Measurements from ENCODE around the gene ZNF423. TPM values are rescaled to one million over a fixed set of nuclear protein-coding genes. Genes with fewer than 3 reads are reported as not detected.

ZNF423 gene
- total RNA-seq, 1 donor from 2014 or later = 0.05 TPM

- intact Hi-C loops (cut with micrococcal nuclease) = no loop called here
Observed at GRCh38 chr16:49499869-49500610, 355.9 kb downstream of the ZNF423 start.

GRCh38 chr16:49499414-49499785 is 356.5 kb downstream of the ZNF423 start:
- intact Hi-C loops (cut with micrococcal nuclease) = no loop called here

GRCh38 chr16:49498666-49499413 is 357.1 kb downstream of the ZNF423 start:
- intact Hi-C loops (cut with micrococcal nuclease) = no loop called here

DNA sequence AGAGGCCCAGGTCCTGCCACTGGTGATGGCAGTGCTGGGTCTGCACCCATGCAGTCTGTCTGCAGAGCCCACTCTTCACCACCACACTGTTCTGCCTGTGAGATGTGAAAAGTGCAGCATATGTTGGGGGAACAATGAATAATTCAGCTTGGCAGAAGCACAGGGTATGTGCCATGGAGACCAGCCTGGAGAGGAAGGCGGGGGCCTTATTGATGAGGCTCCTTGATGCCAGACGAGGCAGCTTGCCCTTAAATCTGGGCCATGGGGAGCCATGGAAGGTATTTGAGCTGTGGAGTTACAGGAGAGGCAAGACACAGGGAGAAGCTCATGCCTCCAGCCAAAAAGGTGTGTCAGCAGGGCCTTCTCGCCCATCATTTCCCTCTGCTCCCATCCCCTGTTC is 357.6 kb downstream of the ZNF423 start:
- intact Hi-C loops (cut with micrococcal nuclease) = no loop called here

DNA sequence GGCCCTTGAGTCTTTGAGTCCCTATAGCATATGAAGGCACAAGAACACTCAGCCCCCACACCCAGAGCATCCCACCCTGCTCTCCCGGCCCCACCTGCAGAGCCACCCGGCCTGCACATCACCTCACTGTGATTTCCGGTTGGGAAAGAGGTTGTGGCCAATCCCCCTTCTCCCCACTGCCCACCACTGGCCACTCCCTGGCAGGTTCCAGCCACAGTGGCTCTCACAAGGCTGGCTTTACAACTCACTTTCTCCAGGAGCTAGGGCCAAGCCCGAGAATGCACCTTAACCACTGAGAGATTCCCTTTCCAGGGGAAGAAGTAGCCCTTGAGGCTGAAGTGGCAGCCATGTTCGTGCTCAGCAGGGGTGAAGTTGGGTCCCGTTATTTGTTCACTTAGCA is 358.4 kb downstream of the ZNF423 start:
- intact Hi-C loops (cut with micrococcal nuclease) = no loop called here

DNA sequence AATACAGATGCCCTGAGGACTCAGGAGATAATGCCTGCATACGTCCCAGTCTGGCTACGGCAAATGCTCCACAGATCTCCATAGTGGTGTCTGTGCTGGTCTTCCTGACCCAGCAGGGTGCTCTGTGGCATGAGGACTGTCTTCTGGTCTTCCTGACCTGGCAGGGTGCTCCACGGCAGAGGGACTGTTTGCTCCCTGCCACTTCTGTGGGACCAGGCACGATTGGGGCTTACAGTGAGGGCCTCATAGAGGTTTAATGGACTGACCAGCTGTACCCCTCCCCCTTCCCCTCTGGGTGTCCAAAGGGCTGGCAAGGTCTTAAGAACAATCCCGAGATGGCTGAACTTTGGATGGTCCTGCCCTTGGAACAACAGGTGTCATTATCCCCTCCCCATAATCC is 359.3 kb downstream of the ZNF423 start:
- intact Hi-C loops (cut with micrococcal nuclease) = no loop called here

- intact Hi-C loops (cut with micrococcal nuclease) = no loop called here
Observed at GRCh38 chr16:49495596-49496355, 360.1 kb downstream of the ZNF423 start.

DNA sequence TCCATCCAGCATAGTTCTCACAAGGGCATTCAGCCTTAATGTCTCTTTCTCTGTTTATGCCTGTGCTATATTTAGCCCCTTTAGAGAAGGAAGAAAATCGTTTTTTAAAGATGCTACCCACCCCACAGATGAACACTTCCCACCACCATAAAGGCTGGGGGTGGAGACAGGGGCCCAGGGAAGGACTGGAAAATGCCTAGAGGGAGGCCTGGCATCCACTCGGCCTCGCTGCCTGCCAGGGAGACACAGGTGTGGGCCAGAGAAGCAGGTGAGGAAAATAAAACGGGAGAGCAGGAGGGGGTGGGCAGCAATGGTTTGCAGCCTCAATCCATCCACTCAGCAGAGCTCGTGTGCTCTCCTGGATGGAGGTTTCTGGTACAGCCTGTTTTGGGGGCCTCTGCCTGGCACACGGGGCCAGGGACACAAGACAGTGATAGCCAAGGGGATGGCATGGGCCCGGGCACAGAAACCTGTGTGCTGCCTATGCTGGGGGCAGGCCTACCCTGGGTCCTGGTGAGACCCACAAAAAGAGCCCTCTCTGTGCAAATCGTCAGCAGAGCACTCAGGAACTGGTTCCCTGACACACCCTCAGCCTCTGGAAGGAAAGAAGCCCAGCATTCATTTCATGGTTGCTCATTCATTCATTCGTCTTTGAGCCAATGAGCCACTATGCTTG is 360.9 kb downstream of the ZNF423 start:
- intact Hi-C loops (cut with micrococcal nuclease) = no loop called here

DNA sequence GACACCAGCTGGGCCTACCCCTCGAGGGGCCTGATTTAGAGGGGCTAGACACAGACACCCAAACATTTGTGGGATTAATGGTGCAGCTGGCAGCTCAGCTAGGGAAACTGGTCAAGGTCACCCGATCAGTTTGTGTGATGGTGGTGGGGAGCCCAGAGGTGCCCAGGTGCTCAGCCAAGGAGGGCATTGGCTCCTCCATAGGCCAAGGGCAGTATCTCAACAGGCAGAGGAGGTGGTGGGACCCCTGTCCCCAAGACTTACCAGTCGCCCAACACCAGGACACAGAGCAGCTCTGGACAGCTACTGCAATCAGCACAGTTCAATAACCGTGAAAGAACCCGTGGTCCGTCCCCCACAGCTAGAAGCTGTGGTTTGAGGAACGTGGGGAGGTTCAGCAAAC is 361.4 kb downstream of the ZNF423 start:
- intact Hi-C loops (cut with micrococcal nuclease) = no loop called here

DNA sequence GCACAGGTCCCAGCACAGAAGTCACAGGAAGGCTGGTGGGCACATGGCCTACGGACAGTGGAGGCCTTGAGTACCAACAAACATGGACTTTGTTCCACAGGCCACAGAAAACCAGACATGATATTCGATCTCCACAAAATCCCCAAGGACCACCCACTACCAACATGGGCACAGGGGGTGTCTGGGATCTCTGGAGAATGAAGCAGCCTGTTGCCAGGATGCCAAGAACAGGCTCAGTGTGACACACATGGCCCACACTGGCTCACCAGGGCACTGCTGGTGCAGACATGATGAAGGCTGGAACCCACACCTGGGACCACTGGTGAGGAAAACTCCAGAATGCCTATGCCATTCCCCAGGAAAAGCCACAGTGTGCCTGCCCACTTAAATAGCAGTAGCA is 362.1 kb downstream of the ZNF423 start:
- intact Hi-C loops (cut with micrococcal nuclease) = no loop called here

DNA sequence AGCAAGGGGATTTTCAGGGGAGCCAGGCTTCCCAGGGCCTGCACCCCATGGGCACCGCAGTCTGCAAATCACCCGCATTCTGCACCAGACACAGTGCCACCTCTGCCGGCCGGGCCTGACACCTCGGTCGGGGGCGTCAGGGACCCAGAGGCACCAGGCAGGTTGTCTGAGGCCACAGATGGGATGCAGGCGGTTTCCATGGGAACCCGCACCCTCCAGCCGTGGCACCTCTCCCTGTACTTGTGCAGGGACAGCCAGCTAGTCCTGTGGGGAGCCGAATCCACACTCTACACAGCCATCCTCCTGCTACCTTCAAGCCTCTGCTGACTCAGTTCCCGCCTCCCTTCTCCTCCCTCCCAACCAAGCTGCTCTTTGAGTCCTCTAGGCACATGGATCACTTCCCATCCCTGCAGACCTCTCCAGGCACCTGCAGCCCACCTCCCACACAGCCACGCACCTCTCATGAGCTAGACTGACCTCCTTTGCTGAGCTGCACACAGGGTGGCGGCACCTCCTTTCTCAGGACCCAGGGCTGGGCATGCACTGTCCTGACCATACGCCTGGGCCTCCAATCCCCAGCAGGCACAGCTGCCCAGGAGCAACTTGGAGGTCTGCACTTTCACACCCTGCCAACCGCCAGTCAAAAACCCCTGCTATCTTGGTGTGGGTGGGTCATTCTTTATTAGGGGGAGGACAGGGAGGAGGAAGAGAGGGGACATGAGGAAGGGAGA is 362.9 kb downstream of the ZNF423 start:
- intact Hi-C loops (cut with micrococcal nuclease) = no loop called here

DNA sequence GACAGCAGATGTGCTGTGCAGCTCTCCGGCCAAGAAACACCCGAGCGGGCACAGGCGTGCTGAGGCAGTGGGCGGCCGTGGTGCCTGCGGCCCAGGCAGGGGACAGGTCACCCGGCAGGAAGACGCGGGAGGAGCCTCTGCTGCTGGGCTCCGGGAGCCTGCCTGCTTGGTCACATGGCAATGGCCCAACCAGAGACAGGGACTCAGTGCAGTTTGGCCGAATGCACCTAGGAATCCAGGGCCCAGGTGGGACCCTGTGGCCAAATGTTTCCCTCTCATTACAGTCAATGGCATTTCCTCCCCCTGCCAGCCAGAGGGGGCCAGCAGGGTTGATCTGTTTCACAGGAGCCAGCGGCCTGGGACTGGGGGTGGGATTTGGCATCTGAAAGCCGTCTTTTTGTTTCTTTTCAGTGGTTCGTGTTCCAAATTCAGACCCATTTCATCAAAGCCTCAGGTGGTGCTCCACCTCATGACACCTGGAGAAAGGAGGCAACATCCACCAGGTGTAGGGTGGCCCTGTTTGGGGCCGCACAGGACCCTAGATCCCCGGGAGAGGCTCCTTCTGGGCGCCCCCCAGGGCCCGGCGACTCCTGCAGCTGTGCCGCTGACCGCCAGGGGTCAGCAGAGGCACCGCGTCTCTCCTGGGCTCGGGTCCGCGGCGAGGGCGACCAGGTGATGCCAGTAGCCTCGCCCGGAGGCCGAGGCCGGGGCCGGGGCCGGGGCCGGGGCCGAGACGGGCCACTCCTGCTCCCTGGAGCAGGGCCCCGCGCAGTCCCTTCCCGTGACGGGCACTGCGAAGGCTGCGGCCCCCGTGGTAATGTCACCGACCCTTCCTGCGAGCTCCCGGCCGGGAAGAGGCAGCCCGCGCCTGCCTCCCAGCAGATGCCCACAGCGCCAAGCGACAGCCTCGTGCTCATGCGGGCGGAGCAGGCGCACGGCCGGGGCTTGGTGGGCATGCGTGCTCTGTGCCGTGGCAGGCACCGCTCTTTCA is 363.8 kb downstream of the ZNF423 start:
- intact Hi-C loops (cut with micrococcal nuclease) = no loop called here

DNA sequence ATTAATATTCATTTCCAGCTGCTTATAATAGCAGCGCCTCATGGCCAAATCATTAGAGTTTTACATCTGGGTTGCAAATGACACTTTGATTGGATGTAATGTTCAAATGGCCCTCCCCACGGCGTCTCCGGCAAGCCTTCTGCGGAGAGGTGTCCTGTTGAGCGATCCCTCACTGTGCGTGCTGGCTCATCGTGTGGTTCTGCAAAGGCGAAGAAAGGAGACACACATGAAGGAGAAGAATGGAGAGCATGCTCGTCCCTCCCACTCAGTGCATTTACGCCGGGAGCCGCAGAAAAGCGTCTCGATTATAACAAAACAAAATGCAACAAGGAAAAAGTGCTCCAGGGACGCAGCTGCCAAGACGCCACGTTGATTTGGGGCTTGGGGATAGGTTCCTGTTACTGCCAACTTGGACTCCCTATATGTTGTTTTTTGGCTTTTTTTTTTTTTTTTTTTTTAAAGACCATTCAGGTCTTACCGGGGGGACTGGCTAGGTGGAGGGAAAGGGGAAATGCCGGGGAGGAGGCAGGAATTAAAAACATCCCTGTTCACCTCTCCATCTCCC is 364.7 kb downstream of the ZNF423 start:
- intact Hi-C loops (cut with micrococcal nuclease) = no loop called here

DNA sequence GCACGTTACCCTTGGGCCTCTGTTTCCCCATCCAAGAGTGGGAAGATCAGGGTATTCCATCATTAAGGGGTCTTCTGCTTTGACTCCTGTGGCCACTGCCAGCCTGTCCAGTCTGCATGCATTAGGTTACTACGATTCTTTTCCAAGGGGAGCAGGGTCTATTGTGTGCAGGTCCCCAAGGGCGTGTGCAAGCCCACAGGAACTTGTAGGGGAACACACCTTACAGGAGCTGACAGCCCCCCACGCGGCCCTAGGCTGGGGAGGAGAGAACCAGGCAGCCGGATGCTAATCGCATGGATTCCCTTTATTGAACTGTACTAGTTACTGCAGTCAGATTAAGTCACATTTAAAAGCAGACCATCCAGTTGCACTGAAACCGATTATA is 365.6 kb downstream of the ZNF423 start:
- intact Hi-C loops (cut with micrococcal nuclease) = no loop called here

- intact Hi-C loops (cut with micrococcal nuclease) = no loop called here
Observed at GRCh38 chr16:49489686-49490320, 366.1 kb downstream of the ZNF423 start.

DNA sequence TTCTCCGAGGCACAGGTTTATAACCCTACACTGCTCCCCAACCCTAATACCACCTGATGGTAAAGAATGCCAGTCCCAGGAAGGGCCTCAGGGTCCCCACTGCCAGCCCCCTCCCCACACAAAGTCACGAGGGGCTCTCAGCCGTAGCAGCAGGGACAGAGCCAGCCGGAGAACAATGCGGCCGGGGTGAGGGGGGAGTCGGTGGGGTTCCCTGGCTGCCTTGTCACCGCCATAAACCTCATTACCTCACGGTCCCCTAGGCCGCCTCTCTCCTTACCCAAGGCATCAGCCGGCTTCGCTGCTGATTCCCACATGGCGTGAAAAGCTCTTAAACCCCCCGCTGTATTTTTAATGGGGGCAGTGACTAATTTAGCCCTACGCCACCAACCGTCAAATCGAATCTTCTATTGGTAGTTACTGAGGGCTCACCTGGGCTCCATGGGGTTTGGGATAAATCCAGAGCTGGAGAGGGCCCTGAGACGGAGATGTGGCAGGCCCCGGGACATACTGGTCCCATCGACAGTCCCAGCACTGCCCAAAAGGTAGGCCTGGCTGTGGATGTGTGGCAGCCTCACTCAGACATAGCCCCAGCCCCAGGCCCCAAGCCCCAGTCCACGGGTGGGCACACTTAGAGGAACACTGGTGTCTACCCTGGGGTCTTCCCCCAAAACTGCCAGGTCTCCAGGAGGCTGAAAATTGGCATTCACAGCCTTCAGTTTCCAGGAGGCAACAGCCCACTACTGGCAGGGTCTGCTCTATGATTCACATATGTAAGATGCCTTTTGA is 367.0 kb downstream of the ZNF423 start:
- intact Hi-C loops (cut with micrococcal nuclease) = no loop called here

DNA sequence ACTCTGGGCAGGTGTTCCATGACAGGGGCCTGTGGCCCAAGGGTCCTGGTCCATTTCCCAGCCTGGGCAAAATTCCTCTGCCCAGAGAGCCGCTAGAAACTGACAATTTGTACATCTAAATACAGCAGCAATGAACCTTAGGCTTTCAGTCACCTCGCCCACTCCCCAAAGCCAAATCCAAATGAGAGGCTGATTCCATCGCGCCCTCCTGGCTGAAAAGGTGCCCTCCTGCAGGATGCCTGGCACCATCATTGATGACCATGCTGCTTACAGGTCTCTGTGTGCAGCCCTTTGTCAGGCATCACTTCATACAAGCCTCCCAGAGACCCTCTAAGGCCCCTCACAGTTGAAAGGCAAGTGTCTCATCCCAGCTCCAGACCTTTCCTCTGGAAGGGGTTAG is 367.6 kb downstream of the ZNF423 start:
- intact Hi-C loops (cut with micrococcal nuclease) = no loop called here

DNA sequence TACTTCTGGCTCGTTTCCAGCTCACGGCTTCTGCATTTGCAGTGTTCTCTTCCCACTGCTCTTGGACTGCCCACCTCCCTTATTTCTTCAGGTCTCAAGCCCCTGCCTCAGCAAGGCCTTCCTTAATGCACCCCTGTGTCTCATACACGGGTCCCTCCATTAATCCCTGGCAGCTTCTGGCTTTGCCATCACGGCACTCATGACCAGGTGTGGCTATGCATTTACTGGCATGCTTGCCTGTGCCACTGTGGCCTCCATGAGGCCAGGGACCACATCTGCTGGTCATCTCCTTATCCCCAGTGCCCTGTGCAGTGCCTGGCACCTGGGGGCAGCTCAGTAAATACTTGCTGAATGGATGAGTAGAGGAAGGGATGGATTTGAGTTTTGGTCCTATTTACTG is 368.2 kb downstream of the ZNF423 start:
- intact Hi-C loops (cut with micrococcal nuclease) = no loop called here

Measured in T-helper 2 cell treated with Interferon-gamma antibody and Interleukin-4, amounts not matched to agents 100 ng/mL and 5 ng/mL, for 36 hours (primary cell).